ENCODE data around the gene AUTS2.

Gene AUTS2

DNA sequence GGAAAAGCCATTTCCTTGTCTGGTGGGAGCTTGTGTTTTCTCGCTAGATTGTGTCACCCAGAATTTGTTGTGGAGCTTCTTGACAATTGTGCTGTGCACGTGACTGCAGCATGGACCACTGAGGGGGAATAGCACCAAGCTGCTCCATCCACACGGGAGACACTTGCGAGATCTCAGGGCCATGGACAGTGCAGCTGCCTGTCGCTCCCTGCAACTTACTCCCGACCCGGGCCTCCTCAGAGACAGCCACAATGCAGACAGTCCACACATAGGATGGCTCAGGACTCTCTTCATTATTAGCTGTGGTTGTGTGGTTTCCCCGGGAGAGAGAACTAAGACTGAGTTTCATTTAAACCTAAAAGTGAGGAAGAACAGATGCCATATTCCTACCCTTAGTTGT, 860.5 kb downstream of the AUTS2 start:
- no peak for DNase-seq (ENCODE audit: insufficient read length, low spot score)
- FAIRE-seq = no peak
- TF ChIP-seq POLR2AphosphoS5 (IDR thresholded peaks at IDR 0.05; ENCODE audit: low read depth, low read length) = no peak
- no peak for TF ChIP-seq SPI1 (IDR thresholded peaks at IDR 0.05; ENCODE audit: low read depth, low read length)
- no peak for TF ChIP-seq PAX5 (IDR thresholded peaks at IDR 0.05; ENCODE audit: insufficient read depth, low read length, severe bottlenecking)
- no peak for TF ChIP-seq TAF1 (IDR thresholded peaks at IDR 0.05; ENCODE audit: low read depth, low read length)
- TF ChIP-seq POU2F2 (IDR thresholded peaks at IDR 0.05; ENCODE audit: low read depth, low read length) = no peak
- TF ChIP-seq POLR2A (IDR thresholded peaks at IDR 0.05; ENCODE audit: low read depth, low read length) = no peak

- FAIRE-seq = no peak
These were observed 861.3 kb downstream of the AUTS2 start for GRCh38 chr7:70459546-70459945.

DNA sequence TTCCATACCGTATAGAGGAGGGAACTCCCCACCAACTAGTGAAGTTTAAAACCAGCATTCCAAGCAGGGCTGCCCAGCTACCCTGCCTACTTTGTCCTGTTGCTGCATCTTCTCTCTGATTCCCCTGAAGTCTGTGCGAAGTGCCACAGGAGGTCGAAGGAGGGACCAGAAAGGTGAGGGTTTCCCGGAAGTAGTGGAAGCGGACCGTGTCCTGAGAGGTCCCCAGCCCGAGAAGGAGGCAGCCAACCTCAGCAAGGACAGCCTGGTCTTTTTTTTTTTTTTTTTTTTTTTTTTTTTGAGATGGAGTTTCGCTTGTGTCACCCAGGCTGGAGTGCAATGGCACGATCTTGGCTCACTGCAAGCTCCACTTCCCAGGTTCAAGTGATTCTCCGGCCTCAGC, 861.8 kb downstream of the AUTS2 start:
- FAIRE-seq (no peak), DNase-seq (ENCODE audit: insufficient read length, low spot score) (no peak)
- TF ChIP-seq POU2F2 (IDR thresholded peaks at IDR 0.05; ENCODE audit: low read depth, low read length) (no peak), PAX5 (IDR thresholded peaks at IDR 0.05; ENCODE audit: insufficient read depth, low read length, severe bottlenecking) (no peak), TAF1 (IDR thresholded peaks at IDR 0.05; ENCODE audit: low read depth, low read length) (no peak), POLR2AphosphoS5 (IDR thresholded peaks at IDR 0.05; ENCODE audit: low read depth, low read length) (no peak), POLR2A (IDR thresholded peaks at IDR 0.05; ENCODE audit: low read depth, low read length) (no peak), SPI1 (IDR thresholded peaks at IDR 0.05; ENCODE audit: low read depth, low read length) (no peak)

More at GRCh38 chr7:70459546-70459945, 861.3 kb downstream of the AUTS2 start:
- DNase-seq (ENCODE audit: insufficient read length, low spot score) = no peak
- TF ChIP-seq PAX5 (IDR thresholded peaks at IDR 0.05; ENCODE audit: insufficient read depth, low read length, severe bottlenecking) (no peak), TAF1 (IDR thresholded peaks at IDR 0.05; ENCODE audit: low read depth, low read length) (no peak), SPI1 (IDR thresholded peaks at IDR 0.05; ENCODE audit: low read depth, low read length) (no peak), POU2F2 (IDR thresholded peaks at IDR 0.05; ENCODE audit: low read depth, low read length) (no peak), POLR2A (IDR thresholded peaks at IDR 0.05; ENCODE audit: low read depth, low read length) (no peak), POLR2AphosphoS5 (IDR thresholded peaks at IDR 0.05; ENCODE audit: low read depth, low read length) (no peak)

DNA sequence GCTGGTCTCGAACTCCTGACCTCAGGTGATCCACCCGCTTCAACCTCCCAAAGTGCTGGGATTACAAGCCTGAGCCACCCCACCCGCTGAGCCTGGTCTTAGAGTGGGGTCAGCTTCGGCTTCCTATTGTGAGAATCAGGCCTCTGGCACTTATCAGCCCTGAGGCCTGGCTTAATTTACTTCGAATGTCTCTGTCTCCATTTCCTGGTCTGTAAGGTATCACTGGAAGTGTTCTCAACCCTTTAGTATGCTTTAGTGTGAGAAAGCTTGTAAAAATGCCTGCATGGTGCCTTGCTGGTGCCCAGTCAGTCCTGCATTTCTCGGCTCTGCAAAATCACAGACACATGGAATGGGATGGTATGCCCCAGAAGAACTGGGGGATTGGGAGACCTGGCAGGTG, 862.3 kb downstream of the AUTS2 start:
- no peak for TF ChIP-seq POLR2A (IDR thresholded peaks at IDR 0.05; ENCODE audit: low read depth, low read length)
- TF ChIP-seq POLR2AphosphoS5 (IDR thresholded peaks at IDR 0.05; ENCODE audit: low read depth, low read length) = no peak
- TF ChIP-seq TAF1 (IDR thresholded peaks at IDR 0.05; ENCODE audit: low read depth, low read length) = no peak
- no peak for TF ChIP-seq SPI1 (IDR thresholded peaks at IDR 0.05; ENCODE audit: low read depth, low read length)
- TF ChIP-seq POU2F2 (IDR thresholded peaks at IDR 0.05; ENCODE audit: low read depth, low read length) = no peak
- TF ChIP-seq PAX5 (IDR thresholded peaks at IDR 0.05; ENCODE audit: insufficient read depth, low read length, severe bottlenecking) = no peak
- FAIRE-seq = no peak
- no peak for DNase-seq (ENCODE audit: insufficient read length, low spot score)

- DNase-seq (ENCODE audit: insufficient read length, low spot score) (no peak), FAIRE-seq (no peak)
- no peak for TF ChIP-seq POLR2AphosphoS5 (IDR thresholded peaks at IDR 0.05; ENCODE audit: low read depth, low read length)
- no peak for TF ChIP-seq TAF1 (IDR thresholded peaks at IDR 0.05; ENCODE audit: low read depth, low read length)
- no peak for TF ChIP-seq POU2F2 (IDR thresholded peaks at IDR 0.05; ENCODE audit: low read depth, low read length)
- no peak for TF ChIP-seq PAX5 (IDR thresholded peaks at IDR 0.05; ENCODE audit: insufficient read depth, low read length, severe bottlenecking)
- TF ChIP-seq SPI1 (IDR thresholded peaks at IDR 0.05; ENCODE audit: low read depth, low read length) = no peak
- TF ChIP-seq POLR2A (IDR thresholded peaks at IDR 0.05; ENCODE audit: low read depth, low read length) = no peak
These were observed 865.2 kb downstream of the AUTS2 start for GRCh38 chr7:70463352-70463938.

GRCh38 chr7:70466725-70467364, 868.6 kb downstream of the AUTS2 start:
- DNase-seq (ENCODE audit: insufficient read length, low spot score) (no peak), FAIRE-seq (no peak)
- no peak for TF ChIP-seq TAF1 (IDR thresholded peaks at IDR 0.05; ENCODE audit: low read depth, low read length)
- TF ChIP-seq POU2F2 (IDR thresholded peaks at IDR 0.05; ENCODE audit: low read depth, low read length) = no peak
- no peak for TF ChIP-seq SPI1 (IDR thresholded peaks at IDR 0.05; ENCODE audit: low read depth, low read length)
- TF ChIP-seq POLR2AphosphoS5 (IDR thresholded peaks at IDR 0.05; ENCODE audit: low read depth, low read length) = no peak
- TF ChIP-seq POLR2A (IDR thresholded peaks at IDR 0.05; ENCODE audit: low read depth, low read length) = no peak
- TF ChIP-seq PAX5 (IDR thresholded peaks at IDR 0.05; ENCODE audit: insufficient read depth, low read length, severe bottlenecking) = no peak

- DNase-seq (ENCODE audit: insufficient read length, low spot score) = no peak
- TF ChIP-seq POU2F2 (IDR thresholded peaks at IDR 0.05; ENCODE audit: low read depth, low read length) = no peak
- no peak for TF ChIP-seq POLR2A (IDR thresholded peaks at IDR 0.05; ENCODE audit: low read depth, low read length)
- no peak for TF ChIP-seq POLR2AphosphoS5 (IDR thresholded peaks at IDR 0.05; ENCODE audit: low read depth, low read length)
- TF ChIP-seq TAF1 (IDR thresholded peaks at IDR 0.05; ENCODE audit: low read depth, low read length) = no peak
- no peak for TF ChIP-seq SPI1 (IDR thresholded peaks at IDR 0.05; ENCODE audit: low read depth, low read length)
- TF ChIP-seq PAX5 (IDR thresholded peaks at IDR 0.05; ENCODE audit: insufficient read depth, low read length, severe bottlenecking) = no peak
- no peak for FAIRE-seq
These were observed 872.5 kb downstream of the AUTS2 start for GRCh38 chr7:70470746-70471145.

GRCh38 chr7:70472601-70473237, 874.4 kb downstream of the AUTS2 start:
- no peak for DNase-seq (ENCODE audit: insufficient read length, low spot score)
- TF ChIP-seq PAX5 (IDR thresholded peaks at IDR 0.05; ENCODE audit: insufficient read depth, low read length, severe bottlenecking) (no peak), SPI1 (IDR thresholded peaks at IDR 0.05; ENCODE audit: low read depth, low read length) (no peak), POLR2A (IDR thresholded peaks at IDR 0.05; ENCODE audit: low read depth, low read length) (no peak), TAF1 (IDR thresholded peaks at IDR 0.05; ENCODE audit: low read depth, low read length) (no peak), POU2F2 (IDR thresholded peaks at IDR 0.05; ENCODE audit: low read depth, low read length) (no peak), POLR2AphosphoS5 (IDR thresholded peaks at IDR 0.05; ENCODE audit: low read depth, low read length) (no peak)
- no peak for FAIRE-seq

DNA sequence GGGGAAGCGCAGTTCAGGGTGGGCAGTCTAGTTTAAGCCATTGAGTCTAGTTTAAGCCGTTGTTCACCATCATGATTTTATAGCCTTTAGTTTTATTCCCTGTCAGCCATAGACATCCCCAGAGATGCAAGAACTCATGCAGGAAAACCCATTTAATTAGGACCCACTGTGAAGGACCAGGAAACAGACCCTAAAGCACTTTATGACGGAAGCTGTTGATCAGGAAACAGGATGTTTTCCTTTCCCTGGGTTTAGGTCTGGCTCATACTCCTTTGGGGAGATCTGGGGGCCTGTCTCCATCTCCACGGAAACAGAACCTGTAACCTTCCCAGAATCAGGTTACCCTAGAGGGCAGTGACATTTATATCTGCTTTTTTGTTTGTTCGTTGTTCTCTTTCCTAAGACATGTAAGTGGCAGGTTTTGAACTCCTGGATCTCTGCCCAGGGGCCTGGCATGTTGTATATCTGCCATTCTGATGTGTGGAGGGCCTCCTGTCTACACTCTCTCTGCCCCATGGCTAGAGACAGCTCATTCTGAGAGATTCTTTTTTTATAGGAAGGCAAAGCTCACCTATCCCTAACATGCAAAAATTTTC, 876.5 kb downstream of the AUTS2 start:
- DNase-seq (ENCODE audit: insufficient read length, low spot score) (no peak), FAIRE-seq (no peak)
- TF ChIP-seq POLR2A (IDR thresholded peaks at IDR 0.05; ENCODE audit: low read depth, low read length) (no peak), POU2F2 (IDR thresholded peaks at IDR 0.05; ENCODE audit: low read depth, low read length) (no peak), TAF1 (IDR thresholded peaks at IDR 0.05; ENCODE audit: low read depth, low read length) (no peak), POLR2AphosphoS5 (IDR thresholded peaks at IDR 0.05; ENCODE audit: low read depth, low read length) (no peak), SPI1 (IDR thresholded peaks at IDR 0.05; ENCODE audit: low read depth, low read length) (no peak), PAX5 (IDR thresholded peaks at IDR 0.05; ENCODE audit: insufficient read depth, low read length, severe bottlenecking) (no peak)

All from GM12891 (cell line).